ENCODE data around the gene PC. TPM values are rescaled to one million over a fixed set of nuclear protein-coding genes. Genes with fewer than 3 reads are reported as not detected.
A peak's percentile ranks its signal among the peaks of the same experiment; 100 is the strongest.

PC gene
- total and polyA plus RNA-seq, 4 experiments from 2014 or later, result 2.9 to 7.7 (median 5.4) TPM

GRCh38 chr11:66855574-66856495 lies 102.3 kb downstream of the PC start:
- H3K27ac Mint-ChIP-seq, result peak overlapping the region; percentile 38 to 85 (median 81)
- ChIA-PET CTCF (ENCODE audit: partially characterized antibody) (interaction anchor here (0.6 to 1.2 kb wide), 4 partner anchors 10 to 475 kb away, joined by 3 to 4 read pairs (median 3); partner anchors contain the start of gene DPP3), POLR2A (ENCODE audit: partially characterized antibody) (interaction anchor here (0.7 to 5.5 kb wide), 10 partner anchors 12 to 417 kb away, joined by 3 to 122 read pairs (median 3); partner anchors contain the start of genes DPP3, MRPL11, RBM14 and RBM4)

GRCh38 chr11:66854729-66855211 lies 103.4 kb downstream of the PC start:
- ChIA-PET CTCF (ENCODE audit: partially characterized antibody) (no interaction called here), POLR2A (ENCODE audit: partially characterized antibody) (interaction anchor here (1.1 to 5.5 kb wide), 3 partner anchors 11 to 128 kb away, joined by 3 to 122 read pairs (median 4); partner anchors contain the start of gene RCE1)
- intact Hi-C loops (cut with micrococcal nuclease), result no loop called here
- H3K4me3 Mint-ChIP-seq, result peak overlapping the region in 6 of 8 donors; percentile 12 to 91 (median 40)
- peak overlapping the region in 3 of 7 donors; percentile 17 to 79 (median 38) for H3K27ac Mint-ChIP-seq
- no peak overlapping the region for H3K27ac ChIP-seq (ENCODE audit: low read depth, low read length)
- H3K9me3 Mint-ChIP-seq, result peaks cover 0 to 4% (median 0%) of the 10 kb centered on the region in 8 donors
- H3K9me3 ChIP-seq (ENCODE audit: control insufficient read depth in 1 of 2, low read length in 2 of 2), result no peaks in the 10 kb centered on the region
- no peaks in the 10 kb centered on the region for H3K27me3 ChIP-seq (ENCODE audit: insufficient read depth, low read length)
- DNase-seq, result no peak
- H3K36me3 Mint-ChIP-seq, result no peaks in the 10 kb centered on the region
- H3K4me1 Mint-ChIP-seq, result peaks cover 2 to 34% (median 17%) of the 10 kb centered on the region in 4 donors
- H3K36me3 ChIP-seq (ENCODE audit: insufficient read depth, low read length), result no peaks in the 10 kb centered on the region
- H3K27me3 Mint-ChIP-seq, result no peaks in the 10 kb centered on the region
- H3K4me3 ChIP-seq (ENCODE audit: low read length in 2 of 2), result no peak overlapping the region
- peaks cover 6% of the 10 kb centered on the region for H3K4me1 ChIP-seq (ENCODE audit: insufficient read depth, low read length)

More at GRCh38 chr11:66855574-66856495, 102.3 kb downstream of the PC start:
- intact Hi-C loops (cut with micrococcal nuclease), result loop anchor here (1.0 kb wide), 1 partner anchor 13 kb away; the partner anchor contains the start of gene RCE1
- DNase-seq, result peak in 4 of 5 donors; percentile 71 to 79 (median 74)
- Histone ChIP-seq H3K4me1 (ENCODE audit: insufficient read depth, low read length) (peaks cover 6% of the 10 kb centered on the region), H3K4me3 (ENCODE audit: low read length in 2 of 2) (peak overlapping the region; percentile 23 to 73), H3K27ac (ENCODE audit: low read depth, low read length) (peak overlapping the region; percentile 60), H3K27me3 (ENCODE audit: insufficient read depth, low read length) (no peaks in the 10 kb centered on the region), H3K36me3 (ENCODE audit: insufficient read depth, low read length) (no peaks in the 10 kb centered on the region), H3K9me3 (ENCODE audit: control insufficient read depth in 1 of 2, low read length in 2 of 2) (no peaks in the 10 kb centered on the region)
- Mint-ChIP-seq H3K27me3 (no peaks in the 10 kb centered on the region), H3K36me3 (no peaks in the 10 kb centered on the region), H3K4me3 (peak overlapping the region; percentile 73 to 91 (median 88)), H3K9me3 (peaks cover 0 to 4% (median 0%) of the 10 kb centered on the region in 8 donors), H3K4me1 (peaks cover 2 to 34% (median 17%) of the 10 kb centered on the region in 4 donors)

- intact Hi-C loops (cut with micrococcal nuclease), result no loop called here
- Mint-ChIP-seq H3K27ac (peak overlapping the region in 3 of 7 donors; percentile 17 to 67 (median 66)), H3K27me3 (no peaks in the 10 kb centered on the region), H3K4me1 (peaks cover 2 to 34% (median 17%) of the 10 kb centered on the region in 4 donors), H3K36me3 (no peaks in the 10 kb centered on the region), H3K4me3 (peak overlapping the region in 3 of 8 donors; percentile 35 to 55 (median 39)), H3K9me3 (peaks cover 0 to 4% (median 0%) of the 10 kb centered on the region in 8 donors)
- no peaks in the 10 kb centered on the region for H3K36me3 ChIP-seq (ENCODE audit: insufficient read depth, low read length)
- ChIA-PET POLR2A (ENCODE audit: partially characterized antibody) (interaction anchor here (1.5 to 5.5 kb wide), 2 partner anchors 10 to 128 kb away, joined by 4 to 122 read pairs; partner anchors contain the start of gene RCE1), CTCF (ENCODE audit: partially characterized antibody) (no interaction called here)
- no peak for DNase-seq
- H3K27ac ChIP-seq (ENCODE audit: low read depth, low read length), result no peak overlapping the region
- no peaks in the 10 kb centered on the region for H3K9me3 ChIP-seq (ENCODE audit: control insufficient read depth in 1 of 2, low read length in 2 of 2)
- H3K27me3 ChIP-seq (ENCODE audit: insufficient read depth, low read length), result no peaks in the 10 kb centered on the region
- H3K4me3 ChIP-seq (ENCODE audit: low read length in 2 of 2), result no peak overlapping the region
- H3K4me1 ChIP-seq (ENCODE audit: insufficient read depth, low read length), result peaks cover 6% of the 10 kb centered on the region
Measured at GRCh38 chr11:66854231-66854661, 103.9 kb downstream of the PC start.

- H3K9me3 ChIP-seq (ENCODE audit: control insufficient read depth in 1 of 2, low read length in 2 of 2), result no peaks in the 10 kb centered on the region
- H3K4me1 Mint-ChIP-seq, result peaks cover 2 to 34% (median 17%) of the 10 kb centered on the region in 4 donors
- no peaks in the 10 kb centered on the region for H3K36me3 ChIP-seq (ENCODE audit: insufficient read depth, low read length)
- H3K36me3 Mint-ChIP-seq, result no peaks in the 10 kb centered on the region
- peak overlapping the region in 2 of 8 donors; percentile 35 to 57 for H3K4me3 Mint-ChIP-seq
- no peak overlapping the region for H3K27ac ChIP-seq (ENCODE audit: low read depth, low read length)
- CTCF ChIA-PET (ENCODE audit: partially characterized antibody), result no interaction called here
- intact Hi-C loops (cut with micrococcal nuclease), result no loop called here
- H3K27me3 ChIP-seq (ENCODE audit: insufficient read depth, low read length), result no peaks in the 10 kb centered on the region
- POLR2A ChIA-PET (ENCODE audit: partially characterized antibody), result interaction anchor here (1.5 to 5.5 kb wide), 2 partner anchors 9 to 127 kb away, joined by 4 to 122 read pairs; partner anchors contain the start of gene RCE1
- no peak overlapping the region for H3K4me3 ChIP-seq (ENCODE audit: low read length in 2 of 2)
- peak overlapping the region in 4 of 7 donors; percentile 42 to 85 (median 66) for H3K27ac Mint-ChIP-seq
- no peaks in the 10 kb centered on the region for H3K27me3 Mint-ChIP-seq
- peaks cover 0 to 4% (median 0%) of the 10 kb centered on the region in 8 donors for H3K9me3 Mint-ChIP-seq
- peaks cover 6% of the 10 kb centered on the region for H3K4me1 ChIP-seq (ENCODE audit: insufficient read depth, low read length)
- DNase-seq, result peak in 1 of 5 donors; percentile 37
Measured at GRCh38 chr11:66853242-66854229, 104.6 kb downstream of the PC start.

- intact Hi-C loops (cut with micrococcal nuclease), result no loop called here
- ChIA-PET POLR2A (ENCODE audit: partially characterized antibody) (interaction anchor here (0.6 to 5.5 kb wide), 2 partner anchors 9 to 106 kb away, joined by 3 to 122 read pairs; partner anchors contain the start of gene RCE1), CTCF (ENCODE audit: partially characterized antibody) (interaction anchor here (1.1 to 1.2 kb wide), 2 partner anchors 9 to 28 kb away, joined by 3 read pairs; partner anchors contain the start of gene RCE1)
- no peaks in the 10 kb centered on the region for H3K36me3 ChIP-seq (ENCODE audit: insufficient read depth, low read length)
- DNase-seq, result no peak
- H3K27me3 ChIP-seq (ENCODE audit: insufficient read depth, low read length), result no peaks in the 10 kb centered on the region
- H3K9me3 Mint-ChIP-seq, result peaks cover 0 to 4% (median 0%) of the 10 kb centered on the region in 8 donors
- H3K27ac ChIP-seq (ENCODE audit: low read depth, low read length), result no peak overlapping the region
- H3K9me3 ChIP-seq (ENCODE audit: control insufficient read depth in 1 of 2, low read length in 2 of 2), result no peaks in the 10 kb centered on the region
- H3K4me1 Mint-ChIP-seq, result peaks cover 2 to 34% (median 17%) of the 10 kb centered on the region in 4 donors
- peaks cover 0 to 2% of the 10 kb centered on the region in 2 donors for H3K36me3 Mint-ChIP-seq
- H3K27ac Mint-ChIP-seq, result peak overlapping the region in 1 of 7 donors; percentile 42
- no peak overlapping the region for H3K4me3 ChIP-seq (ENCODE audit: low read length in 2 of 2)
- H3K4me1 ChIP-seq (ENCODE audit: insufficient read depth, low read length), result peaks cover 6% of the 10 kb centered on the region
- peak overlapping the region in 1 of 8 donors; percentile 52 for H3K4me3 Mint-ChIP-seq
- no peaks in the 10 kb centered on the region for H3K27me3 Mint-ChIP-seq
Measured at GRCh38 chr11:66852466-66853241, 105.5 kb downstream of the PC start.
